PFSK-1 (cell line): ENCODE measurements around the gene PLCL2.

Experiments used
- FOXP2 ChIP-seq: optimal IDR thresholded peaks from 2 replicates; pipeline ENCODE3; 2011; ENCODE audit warnings: borderline replicate concordance, control low read depth, inconsistent platforms; ENCODE audit not compliant: insufficient read depth; ENCODE audit errors: extremely low read length, extremely low read depth
- POLR2AphosphoS5 ChIP-seq: IDR thresholded peaks from 2 replicates; pipeline ENCODE4 v1.6.1; 2012; ENCODE audit warnings: low read depth, mild to moderate bottlenecking, control low read depth, low read length, moderate library complexity
- REST ChIP-seq, 2 experiments: IDR thresholded peaks; 2 replicates each; pipeline versions ENCODE4 v1.6.1 to v1.8.0; 2011 to 2012; ENCODE audit warnings: low read depth in 2 of 2, low read length in 2 of 2, control low read depth in 1 of 2, inconsistent platforms in 1 of 2, mild to moderate bottlenecking in 1 of 2, moderate library complexity in 1 of 2; ENCODE audit not compliant: insufficient read depth in 1 of 2
- TAF1 ChIP-seq: IDR thresholded peaks from 2 replicates; pipeline ENCODE4 v1.6.1; 2012; ENCODE audit warnings: low read length, control low read depth, borderline replicate concordance; ENCODE audit not compliant: insufficient read depth

- TF ChIP-seq POLR2AphosphoS5 (no peak), REST (IDR thresholded peaks at IDR 0.05; ENCODE audit: insufficient read depth in 1 of 2, low read depth in 2 of 2, low read length in 2 of 2) (no peak), TAF1 (no peak), FOXP2 (no peak)
Measured at GRCh38 chr3:17044855-17045254, 160.1 kb downstream of the PLCL2 start.
